ENCODE data around the gene PSTPIP2. TPM values are rescaled to one million over a fixed set of nuclear protein-coding genes. Genes with fewer than 3 reads are reported as not detected.

The PSTPIP2 gene
- total RNA-seq, 1 donor from 2014 or later = 6.2 TPM

DNA sequence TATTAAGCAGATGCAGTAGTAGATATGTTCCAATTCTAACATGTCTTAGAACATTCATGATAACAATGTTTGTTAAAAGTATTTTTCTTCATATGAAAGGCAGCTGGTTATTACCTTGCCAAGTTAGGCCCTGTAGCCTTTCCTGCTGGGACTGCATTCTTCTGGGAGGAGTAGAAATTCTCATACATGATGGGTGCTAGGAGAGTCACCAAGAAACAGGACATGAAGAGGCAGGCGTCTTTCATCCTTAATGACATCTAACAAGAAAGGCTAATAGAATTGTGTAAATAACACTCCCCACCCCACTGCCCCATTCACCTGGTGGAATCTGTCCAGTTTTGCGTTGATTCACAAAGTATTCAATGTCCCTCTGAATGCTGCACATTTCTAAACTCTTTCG lies 80.3 kb downstream of the PSTPIP2 start:
- Mint-ChIP-seq H3K27ac (no peak overlapping the region), H3K9me3 (no peaks in the 10 kb centered on the region), H3K4me1 (no peaks in the 10 kb centered on the region), H3K27me3 (ENCODE audit: insufficient read depth, low read depth) (peaks cover 2% of the 10 kb centered on the region), H3K36me3 (peaks cover 8% of the 10 kb centered on the region), H3K4me3 (no peak overlapping the region)
- Histone ChIP-seq H3K4me3 (no peak overlapping the region), H3K27me3 (no peaks in the 10 kb centered on the region), H3K27ac (no peak overlapping the region), H3K36me3 (no peaks in the 10 kb centered on the region), H3F3A (ENCODE audit: low read depth) (no peaks in the 10 kb centered on the region), H2AFZ (replicated peaks) (no peak overlapping the region), H3K4me2 (no peak overlapping the region), H3K79me2 (ENCODE audit: low read depth) (no peaks in the 10 kb centered on the region), H3K4me1 (no peaks in the 10 kb centered on the region), H3K9ac (no peak overlapping the region), H4K20me1 (ENCODE audit: low read depth) (no peaks in the 10 kb centered on the region), H3K9me3 (ENCODE audit: low read depth) (no peaks in the 10 kb centered on the region)
- DNase-seq (ENCODE audit: low spot score) = no peak
- no peak for TF ChIP-seq EZH2 (IDR thresholded peaks at IDR 0.05)
- TF ChIP-seq EZH2phosphoT487 (IDR thresholded peaks at IDR 0.05) = no peak
- TF ChIP-seq, protein P1, sequence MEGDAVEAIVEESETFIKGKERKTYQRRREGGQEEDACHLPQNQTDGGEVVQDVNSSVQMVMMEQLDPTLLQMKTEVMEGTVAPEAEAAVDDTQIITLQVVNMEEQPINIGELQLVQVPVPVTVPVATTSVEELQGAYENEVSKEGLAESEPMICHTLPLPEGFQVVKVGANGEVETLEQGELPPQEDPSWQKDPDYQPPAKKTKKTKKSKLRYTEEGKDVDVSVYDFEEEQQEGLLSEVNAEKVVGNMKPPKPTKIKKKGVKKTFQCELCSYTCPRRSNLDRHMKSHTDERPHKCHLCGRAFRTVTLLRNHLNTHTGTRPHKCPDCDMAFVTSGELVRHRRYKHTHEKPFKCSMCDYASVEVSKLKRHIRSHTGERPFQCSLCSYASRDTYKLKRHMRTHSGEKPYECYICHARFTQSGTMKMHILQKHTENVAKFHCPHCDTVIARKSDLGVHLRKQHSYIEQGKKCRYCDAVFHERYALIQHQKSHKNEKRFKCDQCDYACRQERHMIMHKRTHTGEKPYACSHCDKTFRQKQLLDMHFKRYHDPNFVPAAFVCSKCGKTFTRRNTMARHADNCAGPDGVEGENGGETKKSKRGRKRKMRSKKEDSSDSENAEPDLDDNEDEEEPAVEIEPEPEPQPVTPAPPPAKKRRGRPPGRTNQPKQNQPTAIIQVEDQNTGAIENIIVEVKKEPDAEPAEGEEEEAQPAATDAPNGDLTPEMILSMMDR (IDR thresholded peaks at IDR 0.05) = no peak

DNA sequence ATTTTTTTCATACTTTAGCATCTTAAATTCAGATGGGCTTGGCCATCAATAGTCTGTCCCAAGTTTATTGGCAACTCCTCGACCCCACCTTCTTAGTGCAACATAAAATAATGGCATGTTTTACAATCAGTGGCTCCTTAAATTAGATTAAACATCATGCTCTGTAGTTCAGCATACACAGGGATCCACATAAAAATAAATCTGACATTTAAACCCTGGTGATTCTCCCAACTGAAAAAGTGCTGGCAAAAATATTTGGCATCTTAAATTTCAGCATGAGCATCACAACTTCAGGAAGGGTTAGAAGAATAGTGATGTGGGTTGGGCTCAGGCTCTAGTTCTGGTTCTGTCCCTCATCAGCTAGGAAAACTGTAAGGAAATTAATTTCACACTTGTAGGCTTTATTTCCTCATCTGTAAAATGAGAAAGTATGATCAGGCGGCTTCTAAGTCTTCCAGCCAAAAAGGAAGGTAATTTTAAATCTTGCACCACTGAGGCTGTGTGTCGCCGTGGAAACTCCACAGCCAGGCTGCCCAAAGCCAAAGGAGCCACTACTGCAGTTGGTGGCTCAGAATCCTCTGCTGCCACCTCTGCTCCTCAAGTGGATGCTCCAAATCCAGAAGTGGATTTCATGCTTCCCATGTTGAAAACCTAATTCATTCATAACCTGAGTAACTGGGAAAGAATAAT lies 87.4 kb downstream of the PSTPIP2 start:
- Mint-ChIP-seq H3K27ac (no peak overlapping the region), H3K27me3 (ENCODE audit: insufficient read depth, low read depth) (peaks cover 3% of the 10 kb centered on the region), H3K4me3 (no peak overlapping the region), H3K36me3 (peaks cover 7% of the 10 kb centered on the region), H3K4me1 (no peaks in the 10 kb centered on the region), H3K9me3 (no peaks in the 10 kb centered on the region)
- Histone ChIP-seq H3K79me2 (ENCODE audit: low read depth) (no peaks in the 10 kb centered on the region), H3K9me3 (ENCODE audit: low read depth) (no peaks in the 10 kb centered on the region), H3K4me1 (no peaks in the 10 kb centered on the region), H4K20me1 (ENCODE audit: low read depth) (no peaks in the 10 kb centered on the region), H3K27ac (no peak overlapping the region), H3K36me3 (no peaks in the 10 kb centered on the region), H3F3A (ENCODE audit: low read depth) (no peaks in the 10 kb centered on the region), H3K4me3 (no peak overlapping the region), H3K27me3 (no peaks in the 10 kb centered on the region), H2AFZ (replicated peaks) (no peak overlapping the region), H3K9ac (no peak overlapping the region), H3K4me2 (no peak overlapping the region)
- DNase-seq (ENCODE audit: low spot score) = no peak
- TF ChIP-seq, protein P1 (IDR thresholded peaks at IDR 0.05) = no peak
- TF ChIP-seq EZH2phosphoT487 (IDR thresholded peaks at IDR 0.05) (no peak), EZH2 (IDR thresholded peaks at IDR 0.05) (no peak)

DNA sequence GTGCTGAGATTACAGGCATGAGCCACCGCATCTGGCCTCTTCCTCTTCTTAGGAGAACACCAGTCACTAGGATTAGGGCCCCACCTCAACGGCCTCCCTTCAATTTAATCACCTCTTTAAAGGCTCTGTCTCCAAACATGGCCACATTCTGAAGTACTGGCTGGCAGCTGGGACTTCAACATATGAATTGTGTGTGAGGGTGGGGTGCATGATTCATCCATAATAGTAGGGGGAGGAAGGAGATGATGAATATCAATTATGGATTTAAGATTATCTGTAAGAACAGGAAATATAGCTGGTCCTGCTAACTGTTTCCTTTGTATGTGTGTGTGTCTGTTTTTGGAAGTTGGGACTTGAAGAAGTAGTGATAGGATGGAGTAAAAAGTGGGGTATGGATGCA lies 90.2 kb downstream of the PSTPIP2 start:
- TF ChIP-seq EZH2 (IDR thresholded peaks at IDR 0.05) (no peak), EZH2phosphoT487 (IDR thresholded peaks at IDR 0.05) (no peak)
- TF ChIP-seq, protein P1 (IDR thresholded peaks at IDR 0.05) = no peak
- Histone ChIP-seq H3K27me3 (no peaks in the 10 kb centered on the region), H3K9ac (no peak overlapping the region), H3K4me1 (no peaks in the 10 kb centered on the region), H4K20me1 (ENCODE audit: low read depth) (no peaks in the 10 kb centered on the region), H3K27ac (no peak overlapping the region), H3K36me3 (no peaks in the 10 kb centered on the region), H3K4me3 (no peak overlapping the region), H3F3A (ENCODE audit: low read depth) (no peaks in the 10 kb centered on the region), H2AFZ (replicated peaks) (no peak overlapping the region), H3K79me2 (ENCODE audit: low read depth) (no peaks in the 10 kb centered on the region), H3K9me3 (ENCODE audit: low read depth) (no peaks in the 10 kb centered on the region), H3K4me2 (no peak overlapping the region)
- H3K4me1 Mint-ChIP-seq = no peaks in the 10 kb centered on the region
- peaks cover 6% of the 10 kb centered on the region for H3K27me3 Mint-ChIP-seq (ENCODE audit: insufficient read depth, low read depth)
- no peak overlapping the region for H3K4me3 Mint-ChIP-seq
- no peak for DNase-seq (ENCODE audit: low spot score)
- H3K9me3 Mint-ChIP-seq = no peaks in the 10 kb centered on the region
- H3K27ac Mint-ChIP-seq = no peak overlapping the region
- no peaks in the 10 kb centered on the region for H3K36me3 Mint-ChIP-seq
